Body of pancreas (tissue), 4 donors: Measurements from ENCODE around the gene SPOCK1. TPM values are rescaled to one million over a fixed set of nuclear protein-coding genes. Genes with fewer than 3 reads are reported as not detected.

Source experiments
- ATAC-seq: fragments of 150-250 bp; one replicate; pipeline ENCODE4 v1.9.1; 2016
- DNase-seq, 4 donors: peaks; one replicate each; pipeline ENCODE4 v3.0.0-alpha.2; 2019
- H3K27ac ChIP-seq, 4 donors: fragments of 200-600 bp; sonication (generic); 1 replicate in 3 of 4; 2 replicates in 1 of 4; pipeline versions ENCODE4 v1.5.1 to v1.6.1; 2016 to 2019; ENCODE audit warnings: mild to moderate bottlenecking in 1 of 4, mixed read lengths in 1 of 4, moderate library complexity in 1 of 4
- H3K27me3 ChIP-seq, 2 donors: fragments of 200-600 bp; sonication (generic); one replicate each; pipeline ENCODE4 v1.6.0; 2016; ENCODE audit warnings: mild to moderate bottlenecking in 1 of 2
- H3K36me3 ChIP-seq, 2 donors: fragments of 200-600 bp; sonication (generic); replicated peaks in 1 of 2; 2 replicates each; pipeline ENCODE4 v1.5.1; 2016; ENCODE audit warnings: low read depth in 2 of 2; ENCODE audit not compliant: insufficient read depth in 1 of 2
- H3K4me1 ChIP-seq: fragments of 200-600 bp; sonication (generic); one replicate; pipeline ENCODE4 v1.6.0; 2016
- H3K4me3 ChIP-seq, 2 donors: fragments of 200-600 bp; sonication (generic); 1 replicate in 1 of 2; 2 replicates in 1 of 2; pipeline ENCODE4 v1.5.1; 2016 to 2019
- H3K9me3 ChIP-seq, 3 donors: fragments of 200-600 bp; sonication (generic); 1 replicate in 2 of 3; 2 replicates in 1 of 3; pipeline ENCODE4 v1.5.1; 2016
- POLR2A ChIP-seq, 3 donors: fragments of 450-650 bp; IDR thresholded peaks; one replicate each; pipeline ENCODE4 v1.6.1; 2016; ENCODE audit warnings: antibody characterized with exemption in 3 of 3, mild to moderate bottlenecking in 2 of 3
- WGBS, 2 donors: methylation state at CpG; one replicate each; pipeline ENCODE4 v1.1.5; 2017; 5-methylcytosine and 5-hydroxymethylcytosine counted together
- intact Hi-C: fragments of 100-400 bp; cut with DNase I; formaldehyde crosslinking; loops from one replicate; pipeline ENCODE4 v1.15.1; 2023
- total RNA-seq, 2 donors: library from RNA; depleted of rRNA; stranded (reverse); fragments of >200 nt; gene quantifications; one replicate each; pipeline ENCODE4 v1.1.0, GENCODE V29; 2016
- TF ChIP-seq, protein P1 (sequence below), 7 experiments: fragments of 450-650 bp in 4 of 7; fragments of 200-600 bp in 3 of 7; sonication (generic) in 3 of 7; IDR thresholded peaks; one replicate each; pipeline ENCODE4 v1.5.1; 2016 to 2019; ENCODE audit warnings: antibody characterized with exemption in 7 of 7

Gene SPOCK1
- total RNA-seq, 2 donors from 2014 or later = 22.4 to 30.6 TPM

DNA sequence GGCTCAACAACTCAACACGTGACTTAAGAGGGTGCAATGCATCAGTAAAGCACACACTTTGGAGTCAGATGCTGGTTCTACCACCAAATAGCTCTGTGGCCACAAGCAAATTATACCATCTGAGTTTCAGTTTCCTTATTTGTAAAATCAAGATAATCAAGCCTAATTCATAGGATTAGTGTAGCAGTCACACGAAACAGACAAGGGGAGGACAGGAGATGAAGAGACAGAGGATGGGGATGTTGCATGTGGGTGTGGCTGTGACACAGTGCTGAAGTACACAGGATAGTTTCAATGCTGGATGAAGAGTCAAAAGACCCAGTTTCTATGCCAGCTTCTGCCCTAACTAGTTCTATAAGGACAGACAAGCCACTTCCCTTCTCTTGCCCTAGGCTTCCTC, 60.2 kb downstream of the SPOCK1 start:
- no peaks in the 10 kb centered on the region for H3K27me3 ChIP-seq
- no peak overlapping the region for H3K4me3 ChIP-seq
- H3K27ac ChIP-seq = no peak overlapping the region
- intact Hi-C loops = no loop called here
- H3K36me3 ChIP-seq = no peaks in the 10 kb centered on the region
- no peak for TF ChIP-seq POLR2A (IDR thresholded peaks at IDR 0.05)
- TF ChIP-seq, protein P1, sequence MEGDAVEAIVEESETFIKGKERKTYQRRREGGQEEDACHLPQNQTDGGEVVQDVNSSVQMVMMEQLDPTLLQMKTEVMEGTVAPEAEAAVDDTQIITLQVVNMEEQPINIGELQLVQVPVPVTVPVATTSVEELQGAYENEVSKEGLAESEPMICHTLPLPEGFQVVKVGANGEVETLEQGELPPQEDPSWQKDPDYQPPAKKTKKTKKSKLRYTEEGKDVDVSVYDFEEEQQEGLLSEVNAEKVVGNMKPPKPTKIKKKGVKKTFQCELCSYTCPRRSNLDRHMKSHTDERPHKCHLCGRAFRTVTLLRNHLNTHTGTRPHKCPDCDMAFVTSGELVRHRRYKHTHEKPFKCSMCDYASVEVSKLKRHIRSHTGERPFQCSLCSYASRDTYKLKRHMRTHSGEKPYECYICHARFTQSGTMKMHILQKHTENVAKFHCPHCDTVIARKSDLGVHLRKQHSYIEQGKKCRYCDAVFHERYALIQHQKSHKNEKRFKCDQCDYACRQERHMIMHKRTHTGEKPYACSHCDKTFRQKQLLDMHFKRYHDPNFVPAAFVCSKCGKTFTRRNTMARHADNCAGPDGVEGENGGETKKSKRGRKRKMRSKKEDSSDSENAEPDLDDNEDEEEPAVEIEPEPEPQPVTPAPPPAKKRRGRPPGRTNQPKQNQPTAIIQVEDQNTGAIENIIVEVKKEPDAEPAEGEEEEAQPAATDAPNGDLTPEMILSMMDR (IDR thresholded peaks at IDR 0.05) = no peak
- no peaks in the 10 kb centered on the region for H3K9me3 ChIP-seq
- WGBS, 2 donors = 69% methylated on average over 2 of the region's 2 CpGs
- DNase-seq (no peak), ATAC-seq (no peak)
- no peaks in the 10 kb centered on the region for H3K4me1 ChIP-seq

DNA sequence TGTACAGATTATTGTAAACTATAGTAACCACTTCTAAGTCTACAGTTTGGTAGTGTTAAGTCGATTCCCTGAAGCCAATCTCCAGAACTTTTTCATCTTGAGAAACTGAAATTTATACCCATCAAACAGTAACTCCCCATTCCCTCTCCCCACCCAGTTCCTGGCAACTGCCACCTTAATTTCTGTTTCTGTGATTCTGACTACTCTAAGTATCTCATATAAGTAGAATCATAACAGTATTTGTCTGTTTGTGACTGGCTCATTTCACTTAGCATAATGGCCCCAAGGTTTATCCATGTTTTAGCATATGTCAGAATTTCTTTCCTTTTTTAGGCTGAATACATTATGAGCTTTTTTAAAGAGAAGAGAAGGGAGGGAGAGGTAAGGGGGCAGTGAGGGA, 61.4 kb downstream of the SPOCK1 start:
- intact Hi-C loops = no loop called here
- DNase-seq = no peak
- TF ChIP-seq, protein P1 (IDR thresholded peaks at IDR 0.05) = no peak
- TF ChIP-seq POLR2A (IDR thresholded peaks at IDR 0.05) = no peak
- H3K9me3 ChIP-seq = no peaks in the 10 kb centered on the region
- WGBS, 2 donors = 40 to 65% methylated on average over 1 of the region's 1 CpG
- H3K36me3 ChIP-seq = no peaks in the 10 kb centered on the region
- no peak for ATAC-seq
- no peak overlapping the region for H3K4me3 ChIP-seq
- H3K27me3 ChIP-seq = no peaks in the 10 kb centered on the region
- no peaks in the 10 kb centered on the region for H3K4me1 ChIP-seq
- H3K27ac ChIP-seq = no peak overlapping the region

DNA sequence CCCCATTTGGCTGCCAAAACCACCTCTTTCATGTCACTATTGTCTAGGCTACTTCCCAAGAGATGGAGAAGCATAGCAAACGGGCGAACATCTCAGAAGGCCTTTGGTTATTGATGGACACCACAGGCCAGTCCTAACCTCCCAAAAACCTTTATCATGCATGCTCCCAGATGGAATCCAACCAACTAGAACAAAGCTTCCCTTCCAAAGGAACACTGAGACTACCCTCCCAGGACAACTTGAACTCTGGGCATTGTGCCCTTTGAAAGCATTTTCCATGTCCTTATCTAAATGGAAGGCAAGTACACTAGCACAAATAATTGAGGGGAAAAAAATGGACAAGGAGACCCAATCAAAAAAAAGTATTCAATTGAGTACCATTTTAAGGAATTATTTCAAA, 65.6 kb downstream of the SPOCK1 start:
- 51 to 88% methylated on average over 2 of the region's 2 CpGs for whole genome bisulfite sequencing, 2 donors
- Histone ChIP-seq H3K27ac (no peak overlapping the region), H3K4me1 (no peaks in the 10 kb centered on the region), H3K9me3 (no peaks in the 10 kb centered on the region), H3K36me3 (no peaks in the 10 kb centered on the region), H3K4me3 (no peak overlapping the region), H3K27me3 (no peaks in the 10 kb centered on the region)
- TF ChIP-seq, protein P1 (IDR thresholded peaks at IDR 0.05) = no peak
- no peak for TF ChIP-seq POLR2A (IDR thresholded peaks at IDR 0.05)
- DNase-seq = no peak
- ATAC-seq = no peak
- intact Hi-C loops = no loop called here

DNA sequence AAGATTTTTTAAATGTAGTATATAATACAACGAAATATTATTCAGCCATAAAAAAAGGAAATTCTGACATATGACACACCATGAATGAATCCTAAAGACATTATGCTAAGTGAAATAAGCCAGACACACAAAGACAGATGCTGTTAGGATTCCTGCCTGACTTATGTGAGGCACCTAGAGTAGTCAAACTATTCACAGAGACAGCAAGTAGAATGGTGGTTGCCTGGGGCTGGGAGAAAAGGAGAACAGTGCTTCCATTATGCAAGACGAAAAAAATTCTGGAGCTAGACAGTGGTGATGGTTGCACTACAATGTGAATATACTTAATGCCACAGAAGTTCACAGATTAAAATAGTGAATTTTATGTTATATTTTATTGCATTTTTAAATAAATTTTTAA, 66.8 kb downstream of the SPOCK1 start:
- DNase-seq (no peak), ATAC-seq (no peak)
- intact Hi-C loops = no loop called here
- no peaks in the 10 kb centered on the region for H3K36me3 ChIP-seq
- no peaks in the 10 kb centered on the region for H3K9me3 ChIP-seq
- no peak overlapping the region for H3K4me3 ChIP-seq
- WGBS, 2 donors = 28 to 33% methylated on average over 2 of the region's 2 CpGs
- no peak overlapping the region for H3K27ac ChIP-seq
- no peaks in the 10 kb centered on the region for H3K4me1 ChIP-seq
- no peak for TF ChIP-seq POLR2A (IDR thresholded peaks at IDR 0.05)
- TF ChIP-seq, protein P1 (IDR thresholded peaks at IDR 0.05) = no peak
- no peaks in the 10 kb centered on the region for H3K27me3 ChIP-seq

DNA sequence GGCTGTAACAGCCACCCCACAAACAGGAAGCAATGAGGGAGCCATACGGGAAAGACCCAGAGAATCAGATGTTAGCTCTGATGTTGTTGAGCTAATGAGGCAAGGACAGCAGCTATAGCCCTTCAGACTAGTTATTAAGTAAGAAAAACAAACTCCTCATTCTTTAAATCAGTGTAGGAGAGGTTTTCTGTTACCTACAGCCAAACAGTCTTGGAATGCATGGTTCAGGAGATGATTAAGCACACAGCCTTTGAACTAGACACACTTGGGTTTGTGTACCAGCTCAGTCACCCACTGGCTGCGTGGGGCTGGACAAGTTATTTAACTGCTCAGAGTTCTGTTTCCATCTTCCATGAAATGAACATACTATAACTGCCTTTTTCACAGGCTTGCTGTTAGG, 68.1 kb downstream of the SPOCK1 start:
- ATAC-seq (no peak), DNase-seq (no peak)
- Histone ChIP-seq H3K9me3 (no peaks in the 10 kb centered on the region), H3K4me1 (no peaks in the 10 kb centered on the region), H3K36me3 (no peaks in the 10 kb centered on the region), H3K4me3 (no peak overlapping the region), H3K27ac (no peak overlapping the region), H3K27me3 (no peaks in the 10 kb centered on the region)
- WGBS, 2 donors = 29 to 34% methylated on average over 2 of the region's 2 CpGs
- intact Hi-C loops = no loop called here
- TF ChIP-seq, protein P1 (IDR thresholded peaks at IDR 0.05) = no peak
- TF ChIP-seq POLR2A (IDR thresholded peaks at IDR 0.05) = no peak
